NCI-H2029 treated with DMSO at 0.1 percent for 48 hours (cell line): Measurements from ENCODE around the gene KIDINS220.

Experiments used
- DNase-seq: peaks from one replicate; lab custom pipeline; 2025; lab: John Stamatoyannopoulos, UW

The KIDINS220 gene

GRCh38 chr2:8697190-8697589 lies 140.2 kb downstream of the KIDINS220 start:
- DNase-seq, result no peak

GRCh38 chr2:8694737-8695136 lies 142.7 kb downstream of the KIDINS220 start:
- DNase-seq, result no peak

- DNase-seq, result no peak
Observed at GRCh38 chr2:8693157-8693821, 144.1 kb downstream of the KIDINS220 start.

- DNase-seq, result no peak
Observed at GRCh38 chr2:8692783-8693156, 144.6 kb downstream of the KIDINS220 start.

GRCh38 chr2:8691859-8692437 lies 145.5 kb downstream of the KIDINS220 start:
- DNase-seq, result no peak

- DNase-seq, result no peak
Observed at GRCh38 chr2:8685697-8686358, 151.6 kb downstream of the KIDINS220 start.

GRCh38 chr2:8684878-8685696 lies 152.3 kb downstream of the KIDINS220 start:
- peak; percentile 9 for DNase-seq

- DNase-seq, result peak; percentile 53
Observed at GRCh38 chr2:8684540-8684877, 152.9 kb downstream of the KIDINS220 start.

GRCh38 chr2:8682719-8683667 lies 154.4 kb downstream of the KIDINS220 start:
- DNase-seq, result peak; percentile 79

GRCh38 chr2:8681786-8682692 lies 155.4 kb downstream of the KIDINS220 start, which contains the start of gene ID2:
Gene ID2 (plus strand): TSS chr2:8682056. CDS start chr2:8682166, 110 bp downstream.
- DNase-seq, result peak; percentile 91

- DNase-seq, result peak; percentile 71
Observed at GRCh38 chr2:8680822-8681760, 156.3 kb downstream of the KIDINS220 start.

- peak; percentile 53 for DNase-seq
Observed at GRCh38 chr2:8679827-8680731, 157.3 kb downstream of the KIDINS220 start.

GRCh38 chr2:8679567-8679826 lies 157.9 kb downstream of the KIDINS220 start:
- no peak for DNase-seq
